T-helper 1 cell treated with Interleukin-12 subunit alpha and Interleukin-12 subunit beta and Interleukin-4 antibody, amounts not matched to agents 30 ng/mL and 1 ng/mL, for 36 hours (primary cell): Measurements from ENCODE around the gene NACC1. TPM values are rescaled to one million over a fixed set of nuclear protein-coding genes. Genes with fewer than 3 reads are reported as not detected.

Source experiments
- intact Hi-C: fragments of 100-400 bp; cut with micrococcal nuclease; formaldehyde crosslinking; loops from one replicate; pipeline ENCODE4 v1.15.1; 2024
- total RNA-seq: library from RNA; stranded (reverse); gene quantifications from 2 replicates; pipeline ENCODE4 v1.2.3, GENCODE V29; 2022

NACC1 gene
- total RNA-seq = 79.6 and 84.4 TPM in 2 replicates

DNA sequence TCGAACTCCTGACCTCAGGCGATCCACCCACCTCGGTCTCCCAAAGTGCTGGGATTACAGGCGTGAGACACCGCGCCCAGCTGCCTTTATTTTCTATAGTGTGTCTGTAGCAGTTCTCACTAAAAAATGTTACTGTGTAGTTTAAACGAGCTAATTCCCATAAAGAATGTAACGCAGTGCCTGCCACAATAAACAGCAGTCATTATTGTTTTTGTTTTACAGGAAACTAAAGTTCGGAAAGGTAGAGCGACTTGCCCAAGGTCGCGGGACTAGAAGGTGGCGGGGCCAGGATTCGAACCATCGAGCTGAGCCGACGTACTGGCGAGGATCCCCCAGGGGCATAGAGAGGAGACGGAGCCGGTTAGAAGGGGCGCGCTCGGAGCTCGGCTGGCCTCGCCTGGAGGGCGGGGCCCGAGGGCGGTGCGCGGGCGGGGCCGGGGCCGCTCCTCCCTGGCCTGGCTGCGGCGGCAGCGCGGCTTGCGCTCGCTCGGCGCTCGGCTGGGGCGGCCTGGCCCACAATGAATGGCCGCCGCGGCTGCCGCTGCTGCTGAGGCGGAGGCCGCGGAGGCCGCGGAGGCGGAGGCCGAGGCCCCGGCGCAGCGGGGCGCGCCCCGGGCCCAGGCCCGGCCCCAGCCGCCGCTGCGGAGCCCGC is at the start of gene NACC1:
Gene NACC1, plus strand, starts transcription at position 493 of the 652 bp plus-strand sequence. CDS start 16,944 bp downstream, outside the sequence.
- intact Hi-C loops = loop anchor here (1.0 to 2.0 kb wide), 4 partner anchors 14 to 173 kb away; partner anchors contain the start of genes IER2, RAD23A and STX10

DNA sequence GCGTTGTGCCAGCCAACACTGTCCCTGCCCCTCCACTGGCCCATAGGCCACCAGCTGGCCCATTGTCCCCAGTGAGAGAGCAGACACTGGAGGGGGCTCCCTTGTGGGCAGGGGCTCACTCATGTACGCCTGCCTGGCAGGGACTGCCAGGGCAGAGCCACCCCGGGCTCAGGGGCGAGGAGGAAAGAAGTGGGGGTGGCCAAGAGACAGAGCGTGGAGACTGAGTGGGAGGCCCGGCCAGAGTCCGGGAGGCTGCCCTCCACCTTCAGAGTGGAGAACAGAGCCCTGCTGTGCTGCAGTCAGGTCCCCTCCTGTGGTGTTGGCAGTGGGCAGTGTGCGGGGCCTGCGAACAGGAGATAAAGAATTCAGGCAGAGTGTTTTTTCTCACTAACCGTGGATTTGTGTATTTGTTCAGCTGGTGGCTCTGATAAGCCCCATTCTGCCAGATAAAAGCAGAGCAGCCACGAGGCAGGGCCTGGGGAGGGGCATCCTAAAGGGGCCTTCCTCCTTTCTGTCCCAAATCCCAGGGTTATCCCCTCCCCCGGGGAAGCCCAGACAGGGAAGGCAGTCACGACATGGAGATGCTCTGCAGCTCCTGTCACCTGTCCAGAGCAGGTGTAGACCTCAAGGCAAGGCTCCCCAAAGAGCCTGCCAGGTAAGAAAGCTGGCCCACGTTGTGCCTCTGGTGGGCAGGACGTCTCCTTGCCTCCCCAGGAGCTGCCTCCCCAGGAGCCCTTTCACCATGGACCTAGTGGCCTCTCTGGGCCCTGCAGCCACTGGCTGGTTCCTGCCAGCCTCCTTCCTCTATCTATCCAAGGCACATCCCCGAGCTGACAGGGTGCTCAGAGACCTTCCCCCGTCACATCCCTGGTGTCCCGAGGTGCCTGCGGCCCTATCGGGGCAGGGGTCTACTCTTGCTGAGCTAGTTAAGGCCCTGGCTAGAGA is 48.4 kb upstream of the NACC1 start:
- intact Hi-C loops = no loop called here

DNA sequence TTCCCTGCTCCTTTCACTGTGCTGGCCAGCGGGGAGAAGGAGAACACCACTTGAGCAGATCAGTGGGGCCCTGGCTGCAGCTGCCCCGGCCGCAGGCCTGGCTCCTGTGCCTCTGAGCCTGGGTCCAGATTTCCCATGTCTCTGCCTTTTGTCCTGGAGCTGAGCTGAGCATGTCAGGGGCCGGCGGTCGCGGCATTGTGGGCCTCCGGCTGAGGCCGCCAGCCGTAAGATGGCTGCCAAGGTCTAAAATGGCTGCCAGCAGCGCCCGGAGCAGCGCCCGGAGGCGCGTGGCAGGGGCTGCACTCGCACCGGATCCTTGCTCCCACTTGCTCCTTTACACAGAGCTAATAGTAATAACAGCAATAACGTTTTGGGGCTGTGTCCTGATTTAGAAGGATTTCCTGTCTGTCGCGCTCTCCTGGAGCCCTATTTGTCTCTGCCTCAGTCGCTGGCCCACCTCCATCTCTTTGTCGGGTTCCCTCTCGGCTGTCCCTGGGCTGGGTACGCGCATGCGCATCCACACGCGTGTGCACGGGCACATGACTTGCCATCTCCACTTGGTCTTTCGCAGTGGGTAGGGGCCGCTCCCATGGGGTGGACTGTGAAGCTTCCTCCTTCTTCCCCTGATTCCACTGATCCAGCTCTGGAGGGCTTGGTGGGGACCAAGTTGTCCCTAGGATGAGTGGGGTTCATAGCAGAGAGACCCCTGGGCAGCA is 47.5 kb upstream of the NACC1 start:
- intact Hi-C loops = no loop called here

DNA sequence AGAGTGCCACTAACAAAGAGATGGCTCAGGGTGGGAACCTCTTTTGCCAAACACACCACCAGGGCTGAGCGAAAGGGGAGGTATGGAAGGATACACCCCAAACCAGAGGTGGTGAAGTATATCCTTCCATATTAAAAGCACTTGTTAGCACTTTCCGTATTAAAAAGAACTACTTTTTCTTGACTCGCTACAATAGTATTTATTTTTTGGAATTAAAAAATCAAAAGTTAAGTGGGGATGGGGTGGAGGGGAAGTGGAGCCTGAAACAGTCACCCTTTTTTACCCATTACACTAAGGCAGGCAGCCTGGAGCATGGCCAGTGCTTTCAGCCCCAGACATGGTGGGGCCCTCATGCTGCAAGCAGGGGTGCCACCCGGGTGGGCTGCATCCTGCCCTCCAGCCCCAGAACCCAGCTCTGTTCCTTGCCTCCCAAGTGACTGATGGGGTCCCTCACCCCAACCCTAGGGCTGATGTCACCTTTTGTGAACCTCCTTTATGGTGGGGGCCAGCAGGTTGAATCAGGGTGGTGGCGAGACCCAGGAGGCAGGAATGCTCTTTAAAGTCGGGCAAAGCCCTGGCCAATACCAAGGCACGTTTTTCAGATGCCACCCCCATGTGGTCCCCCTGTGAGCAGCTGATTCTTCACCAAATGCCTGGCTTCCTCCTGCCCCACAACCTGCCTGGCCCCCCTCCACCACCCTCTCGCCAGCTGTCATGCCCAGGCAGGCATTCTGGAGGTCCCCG is 46.4 kb upstream of the NACC1 start:
- intact Hi-C loops = no loop called here

DNA sequence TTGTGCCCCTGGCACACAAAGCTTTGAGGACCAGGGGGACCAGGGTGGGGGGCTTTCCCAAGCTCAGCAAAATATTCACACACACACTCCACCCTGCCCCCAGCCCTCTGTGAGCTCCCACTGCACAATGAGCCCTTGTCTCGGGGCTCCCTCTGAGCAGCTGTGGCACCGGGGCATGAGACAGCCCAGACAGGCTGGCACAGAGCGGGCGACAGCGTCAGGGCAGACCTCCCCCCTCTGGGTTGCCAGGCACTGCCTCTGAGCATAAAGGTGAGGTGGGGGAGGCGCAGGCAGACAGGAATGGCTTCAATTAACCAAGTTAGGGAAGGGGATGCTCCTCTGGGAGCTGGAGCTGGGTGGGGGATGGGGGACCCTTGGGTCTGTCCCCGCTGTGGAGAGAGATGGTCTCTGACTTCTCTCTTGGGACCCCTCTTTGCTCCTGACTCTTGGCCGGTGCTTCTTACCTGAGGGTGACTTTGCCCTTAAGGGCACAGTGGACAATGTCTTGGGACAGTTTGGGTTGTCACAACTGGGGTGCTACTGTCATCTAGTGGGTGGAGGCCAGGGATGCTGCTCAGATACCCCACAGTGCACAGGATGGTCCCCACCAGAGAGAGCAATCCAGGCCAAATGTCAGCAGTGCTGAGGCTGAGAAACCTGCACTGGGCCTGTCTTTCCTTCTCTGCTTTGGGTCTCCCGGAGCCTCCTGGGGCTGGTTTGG is 45.7 kb upstream of the NACC1 start:
- intact Hi-C loops = no loop called here

DNA sequence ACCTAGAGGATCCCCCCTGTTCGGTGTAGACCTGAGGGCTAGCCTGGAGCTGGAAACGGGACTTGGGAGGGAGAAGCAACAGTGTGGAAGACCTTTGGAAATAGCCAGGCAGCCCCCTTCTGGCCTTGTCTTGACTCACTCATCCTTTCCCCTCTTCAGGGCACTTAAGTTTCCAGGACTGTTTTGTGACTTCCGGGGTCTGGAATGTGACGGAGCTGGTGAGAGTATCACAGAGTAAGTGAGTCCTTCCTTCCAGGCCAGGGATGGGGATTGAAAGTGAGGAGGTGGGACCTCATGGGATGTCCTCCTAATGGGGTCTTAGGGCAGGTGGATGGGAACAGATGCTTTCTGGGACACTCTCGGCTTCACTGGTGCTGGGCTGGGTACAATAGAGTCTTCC is 44.8 kb upstream of the NACC1 start:
- intact Hi-C loops = no loop called here

DNA sequence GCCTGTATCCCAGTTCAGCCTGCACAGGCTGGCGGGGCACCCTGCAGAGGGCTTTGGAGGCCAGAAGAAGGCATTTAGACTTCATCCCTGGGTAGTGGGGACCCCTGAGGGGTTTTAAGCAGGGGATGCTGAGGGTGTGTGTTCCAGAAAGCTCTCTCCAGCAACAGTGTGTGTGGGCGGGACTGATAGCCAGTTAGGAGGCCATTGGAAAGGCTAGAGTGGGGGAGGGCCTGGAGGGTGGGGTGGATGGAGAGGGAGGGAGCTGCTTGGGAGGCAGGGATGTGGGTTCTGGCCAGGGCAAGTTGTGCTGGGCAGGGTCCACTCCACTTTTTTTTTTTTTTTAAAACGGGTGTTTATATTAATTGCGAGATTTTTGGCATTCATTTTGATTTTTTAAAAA is 43.7 kb upstream of the NACC1 start:
- intact Hi-C loops = no loop called here

DNA sequence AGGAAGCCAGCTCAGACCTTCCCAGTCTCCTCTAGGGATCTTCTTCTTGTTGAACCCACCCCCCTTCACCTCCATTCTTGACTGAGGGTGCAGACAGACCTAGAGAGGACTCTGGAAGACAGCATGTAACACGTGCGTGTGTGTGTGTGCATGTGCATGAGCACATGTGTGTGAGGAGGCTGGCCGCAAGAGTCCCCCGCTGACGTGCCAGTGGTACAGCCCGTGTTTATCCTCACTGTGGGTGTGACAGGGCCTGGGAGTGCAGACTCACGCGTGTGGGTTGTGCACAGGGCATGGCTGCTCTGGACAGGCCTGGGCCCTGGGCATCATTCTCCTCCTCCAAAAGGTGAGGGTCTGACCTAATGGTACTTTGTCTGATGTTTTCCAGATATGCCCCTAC is 41.7 kb upstream of the NACC1 start:
- intact Hi-C loops = no loop called here

DNA sequence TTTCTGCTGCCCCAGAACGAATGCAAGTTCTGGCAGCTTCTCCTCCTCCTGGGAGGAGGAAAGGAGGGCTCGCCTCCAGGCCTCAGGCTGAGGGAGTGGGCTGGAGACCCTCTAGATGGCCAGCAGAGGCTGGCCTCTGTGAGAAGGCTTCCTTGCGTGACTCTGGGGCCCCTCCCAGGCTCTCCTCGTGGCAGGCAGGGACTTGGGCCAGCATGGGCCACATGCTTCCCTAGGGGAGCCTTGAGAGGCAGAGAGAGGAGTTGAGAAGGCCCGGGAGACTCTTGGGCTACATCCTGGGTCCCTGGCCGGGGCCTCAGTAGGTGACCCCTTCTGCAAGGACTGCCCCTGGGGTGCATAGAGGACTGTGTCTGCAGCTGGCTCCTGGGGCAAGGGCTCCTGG is 41.3 kb upstream of the NACC1 start:
- intact Hi-C loops = no loop called here

DNA sequence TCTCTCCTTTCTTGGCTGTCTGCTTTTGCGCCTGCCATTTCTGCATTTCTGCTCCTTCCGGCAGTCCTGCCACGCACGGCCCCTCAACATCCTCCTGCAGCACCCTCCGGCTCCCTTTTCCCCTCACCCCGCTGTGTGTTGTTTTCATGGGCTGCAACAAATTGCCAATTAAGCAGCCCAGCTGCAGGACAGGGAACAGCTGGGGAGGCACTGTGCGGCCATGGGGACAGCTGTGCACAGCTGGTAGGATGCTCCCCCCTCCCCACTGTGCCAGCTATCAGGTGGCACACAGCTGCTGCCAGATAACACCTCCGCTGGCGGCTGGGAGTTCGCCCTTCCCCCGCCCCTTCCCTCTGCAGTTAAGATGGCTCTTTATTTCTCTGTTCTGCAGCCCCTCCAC is 40.8 kb upstream of the NACC1 start:
- intact Hi-C loops = no loop called here

DNA sequence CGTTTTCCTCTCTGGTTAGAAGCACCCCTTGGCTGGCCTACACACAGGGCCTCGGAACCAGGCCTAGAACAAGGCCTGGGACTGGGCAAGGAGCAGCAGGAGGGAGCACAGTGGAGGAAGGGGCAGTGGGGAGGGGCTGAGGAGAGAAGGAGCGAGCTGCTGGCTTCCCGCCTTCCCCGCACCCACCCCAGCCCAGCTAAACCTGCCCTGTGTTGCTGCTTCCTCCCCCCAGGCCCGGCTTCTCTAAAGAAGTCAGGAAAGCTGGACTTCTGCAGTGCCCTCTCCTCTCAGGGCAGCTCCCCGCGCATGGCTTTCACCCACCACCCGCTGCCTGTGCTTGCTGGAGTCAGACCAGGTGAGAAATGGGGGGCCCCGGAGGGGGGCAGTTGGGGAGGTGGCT is 39.7 kb upstream of the NACC1 start:
- intact Hi-C loops = no loop called here

DNA sequence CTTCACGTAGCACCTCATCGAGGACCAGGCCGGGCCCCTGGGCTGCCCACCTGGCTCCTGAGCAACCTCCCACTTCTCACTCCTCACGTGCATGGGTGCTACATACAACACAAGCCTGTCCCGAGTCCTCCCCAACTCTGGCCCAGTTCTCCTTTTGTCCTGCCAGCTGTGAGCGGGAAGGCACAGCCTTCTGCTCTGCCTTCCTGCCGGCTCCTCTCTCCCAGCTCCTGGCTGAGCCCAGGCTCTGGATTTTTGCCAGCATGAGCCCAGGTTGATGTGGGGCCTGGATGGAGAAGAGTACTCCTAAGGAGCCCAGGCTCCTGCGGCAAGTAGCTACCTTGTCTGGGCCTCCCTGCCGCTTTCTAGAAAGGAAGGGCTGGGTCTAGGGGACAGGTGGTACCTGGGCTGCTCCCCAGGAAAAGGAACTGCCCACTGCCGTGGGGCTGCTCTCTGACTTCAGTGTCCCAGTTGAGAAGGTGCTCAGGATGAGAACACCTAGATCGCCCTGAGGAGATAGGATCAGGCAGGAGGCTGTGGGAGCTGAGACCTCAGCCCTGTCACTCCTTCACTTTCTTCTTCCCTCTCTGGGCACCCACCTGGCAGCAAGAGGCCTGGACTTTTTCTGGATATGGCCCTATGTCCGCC is 39.0 kb upstream of the NACC1 start:
- intact Hi-C loops = no loop called here

DNA sequence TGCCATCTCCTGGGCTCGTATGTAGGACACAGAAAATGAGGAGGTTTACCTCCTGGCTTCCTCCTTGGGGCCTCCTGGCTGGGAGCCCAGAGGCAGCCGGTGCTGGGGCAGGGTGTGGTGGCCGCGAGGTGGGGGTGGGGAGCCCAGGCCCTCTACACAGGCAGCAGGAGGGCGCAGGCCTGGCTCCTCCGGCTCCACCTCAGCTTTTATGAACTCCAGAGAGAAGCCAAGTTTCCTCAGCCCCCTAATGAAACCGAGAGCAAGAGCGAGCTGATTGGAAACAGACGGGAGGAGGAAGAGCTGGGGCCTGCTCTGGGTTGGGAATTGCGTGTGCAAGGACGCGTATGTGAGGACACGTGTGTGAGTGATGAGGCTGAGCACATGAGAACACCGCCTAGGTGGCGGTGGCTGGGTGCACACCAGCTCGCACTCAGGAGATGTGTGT is 38.5 kb upstream of the NACC1 start:
- intact Hi-C loops = no loop called here

DNA sequence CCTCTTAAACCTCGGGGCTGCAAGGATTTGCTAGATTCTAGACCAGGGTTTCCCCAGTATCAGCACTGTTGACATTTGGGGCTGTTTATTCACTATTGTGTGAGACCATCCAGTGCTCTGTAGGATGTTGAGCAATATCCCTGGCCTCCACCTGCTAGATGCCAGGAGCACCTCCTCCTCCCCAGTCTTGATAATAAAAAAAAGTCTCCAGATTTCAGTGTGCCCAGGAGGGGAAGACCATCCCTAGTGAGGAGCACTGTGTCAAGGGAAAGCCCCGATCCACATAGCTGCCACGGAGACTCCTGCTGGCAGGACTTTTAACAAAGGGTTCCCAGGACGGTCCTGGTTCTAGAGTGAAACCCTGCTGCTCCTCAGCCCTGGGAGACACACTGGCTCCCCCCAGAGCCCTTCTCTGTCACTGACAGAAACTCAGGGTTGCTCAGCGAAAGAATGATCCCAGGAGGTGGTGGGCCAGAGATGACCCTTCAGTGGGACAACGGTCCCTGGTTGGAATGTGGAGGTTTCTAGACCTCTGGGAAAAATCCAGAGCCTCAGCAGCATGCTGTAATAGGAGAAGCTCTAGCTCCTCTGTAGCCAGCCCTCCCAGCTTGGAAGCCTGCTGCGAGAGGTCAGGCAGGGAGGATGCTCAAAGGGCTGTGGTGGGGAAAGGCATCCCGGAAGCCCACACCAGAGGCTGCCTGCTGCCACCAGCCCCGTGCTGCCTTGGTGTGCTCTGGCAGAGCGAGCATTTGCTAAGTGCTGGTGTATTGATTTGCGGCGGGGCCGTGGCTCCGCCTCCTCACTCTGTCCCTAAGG is 35.7 kb upstream of the NACC1 start:
- intact Hi-C loops = no loop called here

DNA sequence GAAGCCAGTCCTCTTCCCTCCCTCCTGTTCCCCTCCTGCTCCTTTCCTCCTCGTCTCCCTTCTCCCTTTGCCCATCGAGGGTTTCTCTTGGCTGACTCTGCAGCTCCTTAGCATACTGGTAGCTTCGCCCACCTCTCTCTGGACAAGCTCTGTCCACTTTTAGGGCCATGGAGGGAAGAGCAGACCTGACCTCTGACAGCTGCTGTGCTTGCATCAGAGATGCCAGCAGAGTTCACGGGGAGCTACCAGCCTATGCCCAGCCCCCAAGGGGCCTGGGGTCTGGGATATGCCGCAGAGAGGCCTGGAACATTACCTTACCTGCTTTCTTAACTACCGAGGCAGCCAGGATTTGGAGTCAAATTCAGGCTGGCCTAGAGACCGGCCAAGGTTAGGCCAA is 35.1 kb upstream of the NACC1 start:
- intact Hi-C loops = no loop called here

DNA sequence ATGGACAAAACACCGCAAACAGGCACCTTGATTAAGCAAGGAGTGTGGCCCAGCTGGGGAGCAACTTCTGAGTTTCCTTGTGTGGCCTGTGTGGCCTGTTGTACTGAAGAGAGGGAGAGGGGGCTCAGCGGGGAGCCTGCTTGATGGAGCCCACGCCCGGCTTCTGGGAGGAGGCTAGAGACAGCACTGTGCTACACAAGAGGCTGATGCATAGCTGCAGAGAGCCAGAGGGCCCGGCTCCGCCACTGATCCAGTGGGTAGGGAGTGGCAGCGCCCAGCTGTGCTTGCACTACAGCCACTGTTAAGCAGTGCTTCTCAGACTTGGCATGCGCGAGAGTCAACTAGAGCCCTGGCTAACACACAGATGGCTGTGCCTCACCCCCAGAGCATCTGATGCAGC is 34.4 kb upstream of the NACC1 start:
- intact Hi-C loops = no loop called here

DNA sequence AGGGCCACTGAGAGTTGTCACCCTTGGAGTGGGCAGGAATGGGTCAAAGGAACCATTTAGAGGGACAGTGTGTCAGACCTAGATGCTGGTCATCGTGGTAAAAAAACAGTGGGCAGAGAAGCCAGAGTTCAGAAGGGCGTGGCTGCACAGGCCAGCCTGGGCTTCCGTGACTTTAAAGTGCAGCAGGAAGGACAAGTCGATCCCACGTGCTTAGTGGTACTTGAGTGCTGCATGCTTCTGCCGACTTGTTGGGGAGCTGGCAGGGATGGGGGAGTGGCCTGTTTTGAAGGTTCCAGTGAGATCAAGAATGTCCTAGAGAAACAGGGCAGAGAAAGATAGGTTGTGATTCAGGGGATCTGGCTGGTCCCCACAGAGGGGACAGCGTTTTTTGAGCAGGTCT is 32.4 kb upstream of the NACC1 start:
- intact Hi-C loops = no loop called here

DNA sequence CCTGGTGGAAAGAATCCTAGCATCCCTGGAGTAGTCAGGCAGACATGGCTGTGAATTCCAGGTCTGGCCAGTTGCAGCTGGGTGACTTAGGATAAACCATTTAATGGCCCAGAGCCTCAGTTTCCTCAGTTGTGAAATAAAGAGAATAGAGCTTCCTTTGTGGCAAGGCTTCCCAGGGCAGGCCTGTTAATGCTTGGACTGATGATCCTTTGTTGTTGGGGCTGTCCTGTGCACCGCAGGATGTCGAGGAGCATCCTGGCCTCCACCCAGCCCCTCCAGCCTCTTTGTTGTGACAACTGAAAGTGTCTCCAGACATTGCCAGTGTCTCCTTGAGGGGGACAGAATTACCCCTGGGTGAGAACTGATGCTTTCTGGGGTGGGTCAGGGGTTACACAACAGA is 31.7 kb upstream of the NACC1 start:
- intact Hi-C loops = no loop called here

DNA sequence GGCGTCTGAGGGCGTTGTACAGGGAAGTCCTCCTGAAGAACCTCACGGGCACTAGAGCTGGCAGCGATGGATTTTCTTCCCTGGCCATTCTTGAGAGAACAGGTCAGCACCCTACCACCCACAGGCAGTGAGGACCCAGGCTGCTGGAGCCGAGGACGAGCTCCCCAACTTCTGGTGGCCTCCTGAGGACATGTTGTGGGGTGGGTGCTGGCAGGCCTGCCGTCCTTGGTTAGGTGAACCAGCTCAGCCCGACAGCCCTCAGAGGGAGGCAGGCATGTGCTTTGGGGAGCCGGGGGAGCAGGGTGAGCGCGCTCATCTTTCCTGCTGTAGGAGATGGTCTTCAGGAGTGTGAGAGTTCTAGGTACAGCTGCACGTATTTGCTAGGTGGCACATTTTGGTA is 30.8 kb upstream of the NACC1 start:
- intact Hi-C loops = no loop called here
